Upper lobe of right lung (tissue), 1 donor: ENCODE data around the gene CHRDL2. TPM values are rescaled to one million over a fixed set of nuclear protein-coding genes. Genes with fewer than 3 reads are reported as not detected.

Source experiments
- ATAC-seq: fragments of 200-7000 bp; cut with Tn5 transposase; one replicate; pipeline ENCODE4 v1.9.1; 2020; ENCODE audit warnings: mild to moderate bottlenecking, moderate library complexity
- DNase-seq: peaks from one replicate; pipeline ENCODE4 v3.0.0-alpha.2; 2020
- H3K27ac ChIP-seq: fragments of 200-600 bp; one replicate; pipeline ENCODE4 v1.8.0; 2022
- H3K27me3 ChIP-seq: fragments of 200-600 bp; one replicate; pipeline ENCODE4 v1.8.0; 2022; ENCODE audit warnings: mild to moderate bottlenecking
- H3K36me3 ChIP-seq: fragments of 200-600 bp; one replicate; pipeline ENCODE4 v1.8.0; 2022
- H3K4me1 ChIP-seq: fragments of 200-600 bp; one replicate; pipeline ENCODE4 v1.8.0; 2022
- H3K4me3 ChIP-seq: fragments of 200-600 bp; one replicate; pipeline ENCODE4 v1.8.0; 2022; ENCODE audit warnings: mild to moderate bottlenecking
- H3K9me3 ChIP-seq: fragments of 200-600 bp; one replicate; pipeline ENCODE4 v1.8.0; 2022
- intact Hi-C: fragments of 100-400 bp; cut with DNase I; formaldehyde crosslinking; loops from one replicate; pipeline ENCODE4 v1.11.0; 2022
- microRNA-seq: library from miRNA; unstranded; fragments of <30 nt; microRNA quantifications from one replicate; pipeline ENCODE4 v1.2.0, GENCODE V29; 2020; ENCODE audit warnings: borderline microRNAs expressed
- total RNA-seq: library from RNA; stranded (reverse); fragmentation: NEBNext Ultra II Directional; extraction: Animal tissue kit (Norgen Biotek cat#: 25700); gene quantifications from one replicate; pipeline ENCODE4 v1.2.1, GENCODE V29; 2021
- TF ChIP-seq, protein P1 (sequence below): fragments of 200-600 bp; IDR thresholded peaks from one replicate; pipeline ENCODE4 v1.8.0; 2022; ENCODE audit warnings: antibody characterized with exemption
- donor health status: DM: no; HTN: yes; CAD: no; lungs with severe emphysema.

CHRDL2 gene
- total RNA-seq, 1 donor from 2014 or later: 1.6 TPM

DNA sequence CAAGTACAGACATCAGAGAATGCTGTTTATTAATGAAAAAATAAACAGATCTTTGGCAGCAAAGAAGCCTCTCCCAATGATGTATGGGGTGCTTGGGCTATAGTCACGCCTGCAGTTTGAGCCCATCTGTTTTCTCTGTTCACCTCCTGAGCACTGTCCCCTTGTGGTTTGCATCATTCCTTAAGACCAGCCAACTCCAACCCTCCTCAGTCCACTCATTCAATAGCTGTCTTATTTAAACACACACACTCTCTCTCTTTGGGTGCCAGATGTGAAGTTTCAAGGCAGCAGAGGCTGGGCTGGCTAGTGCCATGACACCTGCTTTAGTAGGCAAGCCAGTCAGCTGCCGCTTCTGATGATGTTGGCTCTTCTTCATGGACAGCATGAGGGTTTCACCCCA lies 80.7 kb downstream of the CHRDL2 start:
- Histone ChIP-seq H3K4me1 (no peaks in the 10 kb centered on the region), H3K9me3 (no peaks in the 10 kb centered on the region), H3K4me3 (no peak overlapping the region), H3K27me3 (no peaks in the 10 kb centered on the region), H3K27ac (no peak overlapping the region), H3K36me3 (no peaks in the 10 kb centered on the region)
- intact Hi-C loops: no loop called here
- TF ChIP-seq, protein P1, sequence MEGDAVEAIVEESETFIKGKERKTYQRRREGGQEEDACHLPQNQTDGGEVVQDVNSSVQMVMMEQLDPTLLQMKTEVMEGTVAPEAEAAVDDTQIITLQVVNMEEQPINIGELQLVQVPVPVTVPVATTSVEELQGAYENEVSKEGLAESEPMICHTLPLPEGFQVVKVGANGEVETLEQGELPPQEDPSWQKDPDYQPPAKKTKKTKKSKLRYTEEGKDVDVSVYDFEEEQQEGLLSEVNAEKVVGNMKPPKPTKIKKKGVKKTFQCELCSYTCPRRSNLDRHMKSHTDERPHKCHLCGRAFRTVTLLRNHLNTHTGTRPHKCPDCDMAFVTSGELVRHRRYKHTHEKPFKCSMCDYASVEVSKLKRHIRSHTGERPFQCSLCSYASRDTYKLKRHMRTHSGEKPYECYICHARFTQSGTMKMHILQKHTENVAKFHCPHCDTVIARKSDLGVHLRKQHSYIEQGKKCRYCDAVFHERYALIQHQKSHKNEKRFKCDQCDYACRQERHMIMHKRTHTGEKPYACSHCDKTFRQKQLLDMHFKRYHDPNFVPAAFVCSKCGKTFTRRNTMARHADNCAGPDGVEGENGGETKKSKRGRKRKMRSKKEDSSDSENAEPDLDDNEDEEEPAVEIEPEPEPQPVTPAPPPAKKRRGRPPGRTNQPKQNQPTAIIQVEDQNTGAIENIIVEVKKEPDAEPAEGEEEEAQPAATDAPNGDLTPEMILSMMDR: no peak
- DNase-seq: no peak
- peak; percentile 50 for ATAC-seq

DNA sequence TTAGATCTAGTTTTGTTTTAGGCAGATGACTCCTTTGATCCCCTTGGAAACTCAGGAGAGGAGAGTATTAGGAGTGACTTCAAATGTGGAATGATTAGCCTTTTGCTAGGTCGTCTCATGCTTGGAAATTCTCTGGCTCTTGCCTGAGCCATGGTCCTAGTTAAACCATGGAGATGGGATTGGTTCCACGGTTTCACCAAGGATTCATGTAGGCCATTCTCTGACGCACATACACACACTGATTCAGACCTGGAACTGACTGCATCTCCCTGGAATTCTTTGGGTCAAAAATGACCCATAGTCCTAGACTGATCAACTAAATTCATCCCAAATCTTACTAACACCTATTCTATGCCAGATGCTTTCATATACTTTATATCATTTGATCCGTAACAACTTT lies 82.3 kb downstream of the CHRDL2 start:
- TF ChIP-seq, protein P1: no peak
- H3K27ac ChIP-seq: no peak overlapping the region
- H3K9me3 ChIP-seq: no peaks in the 10 kb centered on the region
- no peaks in the 10 kb centered on the region for H3K27me3 ChIP-seq
- ATAC-seq: no peak
- no peaks in the 10 kb centered on the region for H3K36me3 ChIP-seq
- no peaks in the 10 kb centered on the region for H3K4me1 ChIP-seq
- intact Hi-C loops: no loop called here
- H3K4me3 ChIP-seq: no peak overlapping the region
- no peak for DNase-seq

DNA sequence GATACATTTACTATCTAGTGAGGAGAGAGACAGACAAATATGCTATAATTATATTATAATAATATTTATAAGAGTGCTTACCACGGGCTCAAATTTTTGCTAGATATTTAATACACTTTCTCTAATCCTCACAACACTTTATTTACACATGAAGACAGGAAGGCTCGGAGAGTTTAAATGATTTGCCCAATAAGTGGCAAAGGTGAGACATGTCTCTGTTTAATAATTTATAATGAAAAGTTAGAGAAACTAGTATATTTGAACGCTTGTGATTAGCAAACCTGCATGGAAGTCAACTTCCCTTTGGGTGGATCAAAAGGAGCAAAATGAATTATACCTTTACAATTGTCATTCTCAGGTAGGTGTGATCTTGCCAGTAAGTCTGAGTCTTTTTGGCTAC lies 83.4 kb downstream of the CHRDL2 start:
- TF ChIP-seq, protein P1: no peak
- ATAC-seq: no peak
- Histone ChIP-seq H3K4me1 (no peaks in the 10 kb centered on the region), H3K27ac (no peak overlapping the region), H3K27me3 (no peaks in the 10 kb centered on the region), H3K36me3 (no peaks in the 10 kb centered on the region), H3K4me3 (no peak overlapping the region), H3K9me3 (no peaks in the 10 kb centered on the region)
- DNase-seq: no peak
- intact Hi-C loops: no loop called here

- no peak for ATAC-seq
- H3K27ac ChIP-seq: no peak overlapping the region
Observed at GRCh38 chr11:74647404-74647803, 83.8 kb downstream of the CHRDL2 start.

GRCh38 chr11:74646954-74647353 lies 84.3 kb downstream of the CHRDL2 start:
- peaks cover 8% of the 10 kb centered on the region for H3K36me3 ChIP-seq
- H3K4me3 ChIP-seq: no peak overlapping the region
- TF ChIP-seq, protein P1: no peak
- H3K27me3 ChIP-seq: no peaks in the 10 kb centered on the region
- no peak for ATAC-seq
- no peak for DNase-seq
- H3K9me3 ChIP-seq: no peaks in the 10 kb centered on the region
- intact Hi-C loops: no loop called here
- no peak overlapping the region for H3K27ac ChIP-seq
- no peaks in the 10 kb centered on the region for H3K4me1 ChIP-seq

More at GRCh38 chr11:74647404-74647803, 83.8 kb downstream of the CHRDL2 start:
- intact Hi-C loops: no loop called here
- Histone ChIP-seq H3K9me3 (no peaks in the 10 kb centered on the region), H3K27me3 (no peaks in the 10 kb centered on the region), H3K4me3 (no peak overlapping the region), H3K36me3 (peaks cover 3% of the 10 kb centered on the region), H3K4me1 (no peaks in the 10 kb centered on the region)
- TF ChIP-seq, protein P1: no peak
- no peak for DNase-seq

Small RNA genes lying within 50 kb of the gene (microRNA-seq; reads per million reads assigned to microRNA genes)
- gene MIR4696: not detected

Other genes starting within 250 kb of the CHRDL2 start
- gene LIPT2, start 237.7 kb downstream of the CHRDL2 start, total RNA-seq: 2.1 TPM
- 16.7 TPM for gene POLD3, start 138.8 kb downstream of the CHRDL2 start, total RNA-seq
- gene RNF169, start 17.4 kb upstream of the CHRDL2 start, total RNA-seq: 21.3 TPM
- gene XRRA1, start 217.7 kb upstream of the CHRDL2 start, total RNA-seq: 10.6 TPM
- gene SPCS2, start 217.8 kb upstream of the CHRDL2 start, total RNA-seq: 178 TPM